GM23338 (cell line): ENCODE data around the gene MGLL. TPM values are rescaled to one million over a fixed set of nuclear protein-coding genes. Genes with fewer than 3 reads are reported as not detected.

Source experiments
- ATAC-seq: fragments of 200-7000 bp; cut with Tn5 transposase; 3 replicates; pipeline ENCODE4 v1.9.1; 2020
- DNase-seq: peaks from one replicate; pipeline ENCODE4 v3.0.0-alpha.2; 2015; ENCODE audit warnings: low spot score
- H2AFZ ChIP-seq: fragments of 200-600 bp; sonication (generic); 2 replicates; pipeline ENCODE4 v1.8.0; 2016; ENCODE audit warnings: antibody characterized with exemption, mild to moderate bottlenecking, moderate library complexity
- H3F3A ChIP-seq: fragments of 200-600 bp; sonication (generic); replicated peaks from 2 replicates; pipeline ENCODE4 v1.8.0; 2017; ENCODE audit warnings: antibody characterized with exemption, mixed run types, low read depth
- H3K27ac ChIP-seq: fragments of 200-600 bp; sonication (generic); 2 replicates; pipeline ENCODE4 v1.6.1; 2016; ENCODE audit warnings: low read depth
- H3K27me3 ChIP-seq: fragments of 200-600 bp; sonication (generic); 2 replicates; pipeline ENCODE4 v1.8.0; 2016; ENCODE audit warnings: mild to moderate bottlenecking, mixed run types, moderate library complexity; ENCODE audit not compliant: insufficient read depth
- H3K36me3 ChIP-seq: fragments of 200-600 bp; sonication (generic); 2 replicates; pipeline ENCODE4 v1.8.0; 2016; ENCODE audit warnings: mild to moderate bottlenecking; ENCODE audit not compliant: insufficient read depth
- H3K4me1 ChIP-seq: fragments of 200-600 bp; sonication (generic); 2 replicates; pipeline ENCODE4 v1.8.0; 2016; ENCODE audit warnings: mild to moderate bottlenecking, moderate library complexity; ENCODE audit not compliant: insufficient read depth
- H3K4me2 ChIP-seq: fragments of 200-600 bp; sonication (generic); 2 replicates; pipeline ENCODE4 v1.7.1; 2017; ENCODE audit warnings: mixed run types
- H3K4me3 ChIP-seq: fragments of 200-600 bp; sonication (generic); 2 replicates; pipeline ENCODE4 v1.6.1; 2016; ENCODE audit warnings: mixed run types
- H3K79me2 ChIP-seq: fragments of 200-600 bp; sonication (generic); replicated peaks from 2 replicates; pipeline ENCODE4 v1.8.0; 2017; ENCODE audit warnings: mild to moderate bottlenecking; ENCODE audit not compliant: insufficient read depth
- H3K9me2 ChIP-seq: fragments of 200-600 bp; sonication (generic); 2 replicates; pipeline ENCODE4 v1.8.0; 2017; ENCODE audit not compliant: insufficient read depth
- H4K20me1 ChIP-seq: fragments of 200-600 bp; sonication (generic); replicated peaks from 2 replicates; pipeline ENCODE4 v1.8.0; 2017; ENCODE audit warnings: mild to moderate bottlenecking; ENCODE audit not compliant: insufficient read depth
- H3K27ac Mint-ChIP-seq: 2 replicates; pipeline ENCODE4 v1.8.0; 2020; ENCODE audit warnings: inconsistent platforms, mild to moderate bottlenecking, moderate library complexity, mixed read lengths
- H3K27me3 Mint-ChIP-seq: 3 replicates; pipeline ENCODE4 v1.8.0; 2022; ENCODE audit warnings: low read depth, mild to moderate bottlenecking, moderate library complexity, mixed read lengths, inconsistent platforms; ENCODE audit not compliant: insufficient read depth, poor library complexity
- H3K36me3 Mint-ChIP-seq: 3 replicates; pipeline ENCODE4 v1.8.0; 2021; ENCODE audit warnings: low read depth, mild to moderate bottlenecking, inconsistent platforms, moderate library complexity, mixed read lengths
- H3K4me1 Mint-ChIP-seq: 3 replicates; pipeline ENCODE4 v1.8.0; 2020; ENCODE audit warnings: mild to moderate bottlenecking, inconsistent platforms, mixed read lengths
- H3K4me3 Mint-ChIP-seq: 3 replicates; pipeline ENCODE4 v1.8.0; 2021; ENCODE audit warnings: moderate library complexity, mild to moderate bottlenecking, inconsistent platforms, mixed read lengths
- H3K9me3 Mint-ChIP-seq: 3 replicates; pipeline ENCODE4 v1.8.0; 2020; ENCODE audit warnings: moderate library complexity, mild to moderate bottlenecking, inconsistent platforms, mixed read lengths
- CREB1 ChIP-seq: fragments of 250-450 bp; sonication (Bioruptor Pico); IDR thresholded peaks from 2 replicates; pipeline ENCODE4 v1.5.0; 2020; ENCODE audit warnings: low read depth, mild to moderate bottlenecking, moderate library complexity
- EZH2 ChIP-seq: fragments of 200-600 bp; sonication (generic); IDR thresholded peaks from one replicate; pipeline ENCODE4 v1.8.0; 2017; ENCODE audit warnings: antibody characterized with exemption, mild to moderate bottlenecking, low read depth; ENCODE audit not compliant: unreplicated experiment
- EZH2phosphoT487 ChIP-seq: fragments of 200-600 bp; sonication (generic); IDR thresholded peaks from one replicate; pipeline ENCODE4 v1.8.1; 2018; ENCODE audit warnings: antibody characterized with exemption; ENCODE audit not compliant: unreplicated experiment
- JUNB ChIP-seq: IDR thresholded peaks from one replicate; pipeline ENCODE4 v1.6.1; 2016; ENCODE audit warnings: antibody characterized with exemption; ENCODE audit not compliant: unreplicated experiment
- NANOG ChIP-seq: IDR thresholded peaks from 2 replicates; pipeline ENCODE4 v1.6.1; 2016; ENCODE audit warnings: antibody characterized with exemption, borderline replicate concordance
- POLR2AphosphoS5 ChIP-seq: IDR thresholded peaks from 2 replicates; pipeline ENCODE4 v1.6.1; 2016; ENCODE audit warnings: antibody characterized with exemption, low read depth
- STAT1 ChIP-seq: IDR thresholded peaks from one replicate; pipeline ENCODE4 v1.6.1; 2016; ENCODE audit warnings: antibody characterized with exemption; ENCODE audit not compliant: unreplicated experiment
- ZNF114 ChIP-seq: fragments of 250-450 bp; sonication (Bioruptor Pico); IDR thresholded peaks from 2 replicates; pipeline ENCODE4 v1.5.0; 2020; ENCODE audit warnings: mild to moderate bottlenecking, moderate library complexity
- ZNF331 ChIP-seq: fragments of 250-450 bp; sonication (Bioruptor Pico); IDR thresholded peaks from 2 replicates; pipeline ENCODE4 v1.5.0; 2020; ENCODE audit warnings: low read depth, mild to moderate bottlenecking, moderate library complexity
- polyA plus RNA-seq: library from polyadenylated mRNA; unstranded; fragments of >200 nt; fragmentation: Nextera tagmentation; extraction: Ambion mirVana; gene quantifications from 2 replicates; pipeline ENCODE4 v1.2.1, GENCODE V29; 2016
- total RNA-seq: library from RNA; depleted of rRNA; stranded (reverse); fragments of >200 nt; shearing (Covaris generic); gene quantifications from 2 replicates; pipeline ENCODE4 v1.2.3, GENCODE V29; 2014
- TF ChIP-seq, protein P1 (sequence below), 2 experiments: fragments of 200-600 bp in 1 of 2; sonication (generic) in 1 of 2; conservative IDR thresholded peaks; 2 replicates each; pipeline versions ENCODE4 v1.5.1 to v1.6.1; 2016 to 2017; ENCODE audit warnings: antibody characterized with exemption in 2 of 2, low read depth in 2 of 2, mild to moderate bottlenecking in 2 of 2, moderate library complexity in 1 of 2
- TF ChIP-seq, protein P2 (sequence below): fragments of 250-450 bp; sonication (Bioruptor Pico); IDR thresholded peaks from 2 replicates; pipeline ENCODE4 v1.5.0; 2020; ENCODE audit warnings: mild to moderate bottlenecking, moderate library complexity
- TF ChIP-seq, protein P3 (sequence below): IDR thresholded peaks from 2 replicates; pipeline ENCODE4 v1.6.1; 2016; ENCODE audit warnings: antibody characterized with exemption
- TF ChIP-seq, protein P4 (sequence below): IDR thresholded peaks from one replicate; pipeline ENCODE4 v1.6.1; 2018; ENCODE audit warnings: antibody characterized with exemption; ENCODE audit not compliant: unreplicated experiment

Gene MGLL
- total and polyA plus RNA-seq, 2 experiments from 2014 or later = 0.71 to 0.83 TPM

- H3F3A ChIP-seq = no peaks in the 10 kb centered on the region
- no peaks in the 10 kb centered on the region for H4K20me1 ChIP-seq
- peaks cover 1% of the 10 kb centered on the region for H3K27me3 Mint-ChIP-seq
- H3K4me3 ChIP-seq = no peak overlapping the region
- no peak overlapping the region for H3K4me2 ChIP-seq
- no peaks in the 10 kb centered on the region for H3K36me3 ChIP-seq
- no peaks in the 10 kb centered on the region for H3K27me3 ChIP-seq
- no peak overlapping the region for H3K27ac Mint-ChIP-seq
- 0 out of 2 replicates have a peak, but pooled peaks cover 4% of the 10 kb centered on the region for H3K9me2 ChIP-seq
- H3K79me2 ChIP-seq = no peaks in the 10 kb centered on the region
- DNase-seq = no peak
- H3K36me3 Mint-ChIP-seq = no peaks in the 10 kb centered on the region
- TF ChIP-seq POLR2AphosphoS5 = no peak
- no peak for TF ChIP-seq EZH2
- TF ChIP-seq, protein P1, sequence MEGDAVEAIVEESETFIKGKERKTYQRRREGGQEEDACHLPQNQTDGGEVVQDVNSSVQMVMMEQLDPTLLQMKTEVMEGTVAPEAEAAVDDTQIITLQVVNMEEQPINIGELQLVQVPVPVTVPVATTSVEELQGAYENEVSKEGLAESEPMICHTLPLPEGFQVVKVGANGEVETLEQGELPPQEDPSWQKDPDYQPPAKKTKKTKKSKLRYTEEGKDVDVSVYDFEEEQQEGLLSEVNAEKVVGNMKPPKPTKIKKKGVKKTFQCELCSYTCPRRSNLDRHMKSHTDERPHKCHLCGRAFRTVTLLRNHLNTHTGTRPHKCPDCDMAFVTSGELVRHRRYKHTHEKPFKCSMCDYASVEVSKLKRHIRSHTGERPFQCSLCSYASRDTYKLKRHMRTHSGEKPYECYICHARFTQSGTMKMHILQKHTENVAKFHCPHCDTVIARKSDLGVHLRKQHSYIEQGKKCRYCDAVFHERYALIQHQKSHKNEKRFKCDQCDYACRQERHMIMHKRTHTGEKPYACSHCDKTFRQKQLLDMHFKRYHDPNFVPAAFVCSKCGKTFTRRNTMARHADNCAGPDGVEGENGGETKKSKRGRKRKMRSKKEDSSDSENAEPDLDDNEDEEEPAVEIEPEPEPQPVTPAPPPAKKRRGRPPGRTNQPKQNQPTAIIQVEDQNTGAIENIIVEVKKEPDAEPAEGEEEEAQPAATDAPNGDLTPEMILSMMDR (conservative IDR thresholded peaks at IDR 0.05; ENCODE audit: low read depth in 2 of 2) = no peak
- no peak for TF ChIP-seq ZNF331 (CRISPR knock-in tag)
- no peak for TF ChIP-seq EZH2phosphoT487
- TF ChIP-seq NANOG = no peak
- TF ChIP-seq, protein P2, sequence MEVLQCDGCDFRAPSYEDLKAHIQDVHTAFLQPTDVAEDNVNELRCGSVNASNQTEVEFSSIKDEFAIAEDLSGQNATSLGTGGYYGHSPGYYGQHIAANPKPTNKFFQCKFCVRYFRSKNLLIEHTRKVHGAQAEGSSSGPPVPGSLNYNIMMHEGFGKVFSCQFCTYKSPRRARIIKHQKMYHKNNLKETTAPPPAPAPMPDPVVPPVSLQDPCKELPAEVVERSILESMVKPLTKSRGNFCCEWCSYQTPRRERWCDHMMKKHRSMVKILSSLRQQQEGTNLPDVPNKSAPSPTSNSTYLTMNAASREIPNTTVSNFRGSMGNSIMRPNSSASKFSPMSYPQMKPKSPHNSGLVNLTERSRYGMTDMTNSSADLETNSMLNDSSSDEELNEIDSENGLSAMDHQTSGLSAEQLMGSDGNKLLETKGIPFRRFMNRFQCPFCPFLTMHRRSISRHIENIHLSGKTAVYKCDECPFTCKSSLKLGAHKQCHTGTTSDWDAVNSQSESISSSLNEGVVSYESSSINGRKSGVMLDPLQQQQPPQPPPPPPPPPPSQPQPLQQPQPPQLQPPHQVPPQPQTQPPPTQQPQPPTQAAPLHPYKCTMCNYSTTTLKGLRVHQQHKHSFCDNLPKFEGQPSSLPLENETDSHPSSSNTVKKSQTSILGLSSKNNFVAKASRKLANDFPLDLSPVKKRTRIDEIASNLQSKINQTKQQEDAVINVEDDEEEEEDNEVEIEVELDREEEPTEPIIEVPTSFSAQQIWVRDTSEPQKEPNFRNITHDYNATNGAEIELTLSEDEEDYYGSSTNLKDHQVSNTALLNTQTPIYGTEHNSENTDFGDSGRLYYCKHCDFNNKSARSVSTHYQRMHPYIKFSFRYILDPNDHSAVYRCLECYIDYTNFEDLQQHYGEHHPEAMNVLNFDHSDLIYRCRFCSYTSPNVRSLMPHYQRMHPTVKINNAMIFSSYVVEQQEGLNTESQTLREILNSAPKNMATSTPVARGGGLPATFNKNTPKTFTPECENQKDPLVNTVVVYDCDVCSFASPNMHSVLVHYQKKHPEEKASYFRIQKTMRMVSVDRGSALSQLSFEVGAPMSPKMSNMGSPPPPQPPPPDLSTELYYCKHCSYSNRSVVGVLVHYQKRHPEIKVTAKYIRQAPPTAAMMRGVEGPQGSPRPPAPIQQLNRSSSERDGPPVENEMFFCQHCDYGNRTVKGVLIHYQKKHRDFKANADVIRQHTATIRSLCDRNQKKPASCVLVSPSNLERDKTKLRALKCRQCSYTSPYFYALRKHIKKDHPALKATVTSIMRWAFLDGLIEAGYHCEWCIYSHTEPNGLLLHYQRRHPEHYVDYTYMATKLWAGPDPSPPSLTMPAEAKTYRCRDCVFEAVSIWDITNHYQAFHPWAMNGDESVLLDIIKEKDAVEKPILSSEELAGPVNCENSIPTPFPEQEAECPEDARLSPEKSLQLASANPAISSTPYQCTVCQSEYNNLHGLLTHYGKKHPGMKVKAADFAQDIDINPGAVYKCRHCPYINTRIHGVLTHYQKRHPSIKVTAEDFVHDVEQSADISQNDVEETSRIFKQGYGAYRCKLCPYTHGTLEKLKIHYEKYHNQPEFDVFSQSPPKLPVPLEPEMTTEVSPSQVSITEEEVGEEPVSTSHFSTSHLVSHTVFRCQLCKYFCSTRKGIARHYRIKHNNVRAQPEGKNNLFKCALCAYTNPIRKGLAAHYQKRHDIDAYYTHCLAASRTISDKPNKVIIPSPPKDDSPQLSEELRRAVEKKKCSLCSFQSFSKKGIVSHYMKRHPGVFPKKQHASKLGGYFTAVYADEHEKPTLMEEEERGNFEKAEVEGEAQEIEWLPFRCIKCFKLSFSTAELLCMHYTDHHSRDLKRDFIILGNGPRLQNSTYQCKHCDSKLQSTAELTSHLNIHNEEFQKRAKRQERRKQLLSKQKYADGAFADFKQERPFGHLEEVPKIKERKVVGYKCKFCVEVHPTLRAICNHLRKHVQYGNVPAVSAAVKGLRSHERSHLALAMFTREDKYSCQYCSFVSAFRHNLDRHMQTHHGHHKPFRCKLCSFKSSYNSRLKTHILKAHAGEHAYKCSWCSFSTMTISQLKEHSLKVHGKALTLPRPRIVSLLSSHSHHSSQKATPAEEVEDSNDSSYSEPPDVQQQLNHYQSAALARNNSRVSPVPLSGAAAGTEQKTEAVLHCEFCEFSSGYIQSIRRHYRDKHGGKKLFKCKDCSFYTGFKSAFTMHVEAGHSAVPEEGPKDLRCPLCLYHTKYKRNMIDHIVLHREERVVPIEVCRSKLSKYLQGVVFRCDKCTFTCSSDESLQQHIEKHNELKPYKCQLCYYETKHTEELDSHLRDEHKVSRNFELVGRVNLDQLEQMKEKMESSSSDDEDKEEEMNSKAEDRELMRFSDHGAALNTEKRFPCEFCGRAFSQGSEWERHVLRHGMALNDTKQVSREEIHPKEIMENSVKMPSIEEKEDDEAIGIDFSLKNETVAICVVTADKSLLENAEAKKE (CRISPR knock-in tag) = no peak
- no peak for TF ChIP-seq JUNB
- no peak for TF ChIP-seq STAT1
- TF ChIP-seq ZNF114 (CRISPR knock-in tag) = no peak
- TF ChIP-seq, protein P3, sequence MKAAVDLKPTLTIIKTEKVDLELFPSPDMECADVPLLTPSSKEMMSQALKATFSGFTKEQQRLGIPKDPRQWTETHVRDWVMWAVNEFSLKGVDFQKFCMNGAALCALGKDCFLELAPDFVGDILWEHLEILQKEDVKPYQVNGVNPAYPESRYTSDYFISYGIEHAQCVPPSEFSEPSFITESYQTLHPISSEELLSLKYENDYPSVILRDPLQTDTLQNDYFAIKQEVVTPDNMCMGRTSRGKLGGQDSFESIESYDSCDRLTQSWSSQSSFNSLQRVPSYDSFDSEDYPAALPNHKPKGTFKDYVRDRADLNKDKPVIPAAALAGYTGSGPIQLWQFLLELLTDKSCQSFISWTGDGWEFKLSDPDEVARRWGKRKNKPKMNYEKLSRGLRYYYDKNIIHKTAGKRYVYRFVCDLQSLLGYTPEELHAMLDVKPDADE = no peak
- TF ChIP-seq CREB1 (CRISPR knock-in tag) = no peak
- TF ChIP-seq, protein P4, sequence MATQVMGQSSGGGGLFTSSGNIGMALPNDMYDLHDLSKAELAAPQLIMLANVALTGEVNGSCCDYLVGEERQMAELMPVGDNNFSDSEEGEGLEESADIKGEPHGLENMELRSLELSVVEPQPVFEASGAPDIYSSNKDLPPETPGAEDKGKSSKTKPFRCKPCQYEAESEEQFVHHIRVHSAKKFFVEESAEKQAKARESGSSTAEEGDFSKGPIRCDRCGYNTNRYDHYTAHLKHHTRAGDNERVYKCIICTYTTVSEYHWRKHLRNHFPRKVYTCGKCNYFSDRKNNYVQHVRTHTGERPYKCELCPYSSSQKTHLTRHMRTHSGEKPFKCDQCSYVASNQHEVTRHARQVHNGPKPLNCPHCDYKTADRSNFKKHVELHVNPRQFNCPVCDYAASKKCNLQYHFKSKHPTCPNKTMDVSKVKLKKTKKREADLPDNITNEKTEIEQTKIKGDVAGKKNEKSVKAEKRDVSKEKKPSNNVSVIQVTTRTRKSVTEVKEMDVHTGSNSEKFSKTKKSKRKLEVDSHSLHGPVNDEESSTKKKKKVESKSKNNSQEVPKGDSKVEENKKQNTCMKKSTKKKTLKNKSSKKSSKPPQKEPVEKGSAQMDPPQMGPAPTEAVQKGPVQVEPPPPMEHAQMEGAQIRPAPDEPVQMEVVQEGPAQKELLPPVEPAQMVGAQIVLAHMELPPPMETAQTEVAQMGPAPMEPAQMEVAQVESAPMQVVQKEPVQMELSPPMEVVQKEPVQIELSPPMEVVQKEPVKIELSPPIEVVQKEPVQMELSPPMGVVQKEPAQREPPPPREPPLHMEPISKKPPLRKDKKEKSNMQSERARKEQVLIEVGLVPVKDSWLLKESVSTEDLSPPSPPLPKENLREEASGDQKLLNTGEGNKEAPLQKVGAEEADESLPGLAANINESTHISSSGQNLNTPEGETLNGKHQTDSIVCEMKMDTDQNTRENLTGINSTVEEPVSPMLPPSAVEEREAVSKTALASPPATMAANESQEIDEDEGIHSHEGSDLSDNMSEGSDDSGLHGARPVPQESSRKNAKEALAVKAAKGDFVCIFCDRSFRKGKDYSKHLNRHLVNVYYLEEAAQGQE = no peak
- no peak for ATAC-seq
- H3K4me1 ChIP-seq = peaks cover 15% of the 10 kb centered on the region
- peaks cover 36% of the 10 kb centered on the region for H3K4me1 Mint-ChIP-seq
- H3K9me3 Mint-ChIP-seq = no peaks in the 10 kb centered on the region
- H3K4me3 Mint-ChIP-seq = no peak overlapping the region
- no peak overlapping the region for H3K27ac ChIP-seq
- no peak overlapping the region for H2AFZ ChIP-seq
These were observed 89.4 kb downstream of the MGLL start for GRCh38 chr3:127732879-127733350.
